ENCODE data around the gene BCAT1.

BCAT1 gene

GRCh38 chr12:24899503-24900075 is 49.3 kb downstream of the BCAT1 start:
- no peak for TF ChIP-seq JUND (IDR thresholded peaks at IDR 0.05; ENCODE audit: low read depth)
- in situ Hi-C loops (cut with HindIII; ENCODE audit: low pct_unique_long_range_greater_than_20kb, low sequenced_read_pairs), result no loop called here
- DNase-seq (ENCODE audit: low read depth in 1 of 2, low spot score in 1 of 2), result no peak

DNA sequence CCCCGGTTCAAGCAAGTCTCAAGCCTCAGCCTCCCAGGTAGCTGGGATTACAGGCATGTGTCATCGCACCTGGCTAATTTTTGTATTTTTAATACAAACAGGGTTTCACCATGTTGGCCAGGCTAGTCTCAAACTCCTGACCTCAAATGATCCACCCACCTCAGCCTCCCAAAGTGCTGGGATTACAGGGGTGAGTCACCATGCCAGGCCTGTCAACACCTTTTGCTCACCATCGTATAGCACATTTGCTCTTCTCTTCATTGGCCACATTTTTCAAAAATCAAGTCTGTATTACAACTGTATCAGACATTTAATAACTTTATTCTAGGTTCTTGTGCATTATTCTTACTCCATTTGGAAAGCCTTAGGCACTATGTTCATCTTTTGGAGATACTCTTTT is 50.3 kb downstream of the BCAT1 start:
- in situ Hi-C loops (cut with HindIII; ENCODE audit: low pct_unique_long_range_greater_than_20kb, low sequenced_read_pairs), result no loop called here
- no peak for DNase-seq (ENCODE audit: low read depth in 1 of 2, low spot score in 1 of 2)
- TF ChIP-seq JUND (IDR thresholded peaks at IDR 0.05; ENCODE audit: low read depth), result no peak

- no peak for TF ChIP-seq JUND (IDR thresholded peaks at IDR 0.05; ENCODE audit: low read depth)
- DNase-seq (ENCODE audit: low read depth in 1 of 2, low spot score in 1 of 2), result no peak
- in situ Hi-C loops (cut with HindIII; ENCODE audit: low pct_unique_long_range_greater_than_20kb, low sequenced_read_pairs), result no loop called here
Measured at GRCh38 chr12:24898185-24898584, 50.7 kb downstream of the BCAT1 start.

DNA sequence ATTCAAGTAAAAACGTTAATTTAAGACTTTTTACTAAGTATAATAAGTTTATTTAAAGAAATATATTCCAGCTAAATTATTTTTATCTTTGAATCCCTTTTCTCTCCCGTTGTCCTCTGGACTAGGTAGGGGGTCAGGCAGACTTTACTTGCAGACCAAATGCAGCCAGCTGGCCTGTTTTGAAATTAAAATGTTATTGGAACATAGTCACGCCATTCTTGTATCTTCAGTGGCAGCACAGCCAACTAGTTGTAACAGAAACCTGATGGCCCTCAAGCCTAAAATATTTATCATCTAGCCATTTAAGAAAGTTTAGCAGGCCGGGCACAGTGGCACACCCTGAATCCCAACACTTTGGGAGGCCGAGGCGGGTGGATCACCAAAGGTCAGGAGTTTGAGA is 52.7 kb downstream of the BCAT1 start:
- TF ChIP-seq JUND (IDR thresholded peaks at IDR 0.05; ENCODE audit: low read depth), result no peak
- DNase-seq (ENCODE audit: low read depth in 1 of 2, low spot score in 1 of 2), result no peak
- in situ Hi-C loops (cut with HindIII; ENCODE audit: low pct_unique_long_range_greater_than_20kb, low sequenced_read_pairs), result no loop called here

GRCh38 chr12:24895612-24896011 is 53.3 kb downstream of the BCAT1 start:
- in situ Hi-C loops (cut with HindIII; ENCODE audit: low pct_unique_long_range_greater_than_20kb, low sequenced_read_pairs), result no loop called here

DNA sequence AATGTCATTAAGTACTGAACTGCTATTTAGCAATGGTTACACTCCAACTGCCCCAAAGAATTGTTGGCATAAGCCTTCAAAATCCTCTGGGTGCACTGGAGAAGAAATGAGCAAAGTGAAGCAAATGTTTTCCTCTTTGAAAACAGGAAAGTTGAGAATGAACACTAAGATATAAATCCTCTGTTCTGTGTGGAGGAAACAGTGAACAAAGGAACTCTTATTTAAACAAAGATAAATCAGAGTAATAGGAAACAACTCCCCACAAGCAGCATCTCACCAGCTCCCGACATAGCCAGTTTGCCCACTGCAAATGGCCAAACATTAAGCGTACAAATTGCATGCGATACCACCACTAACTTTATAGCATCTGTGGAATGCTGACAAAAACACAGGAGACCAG is 54.0 kb downstream of the BCAT1 start:
- DNase-seq (ENCODE audit: low read depth in 1 of 2, low spot score in 1 of 2), result no peak
- in situ Hi-C loops (cut with HindIII; ENCODE audit: low pct_unique_long_range_greater_than_20kb, low sequenced_read_pairs), result no loop called here
- no peak for TF ChIP-seq JUND (IDR thresholded peaks at IDR 0.05; ENCODE audit: low read depth)

More at GRCh38 chr12:24895612-24896011, 53.3 kb downstream of the BCAT1 start:
- DNase-seq (ENCODE audit: low read depth in 1 of 2, low spot score in 1 of 2), result no peak
- TF ChIP-seq JUND (IDR thresholded peaks at IDR 0.05; ENCODE audit: low read depth), result no peak

DNA sequence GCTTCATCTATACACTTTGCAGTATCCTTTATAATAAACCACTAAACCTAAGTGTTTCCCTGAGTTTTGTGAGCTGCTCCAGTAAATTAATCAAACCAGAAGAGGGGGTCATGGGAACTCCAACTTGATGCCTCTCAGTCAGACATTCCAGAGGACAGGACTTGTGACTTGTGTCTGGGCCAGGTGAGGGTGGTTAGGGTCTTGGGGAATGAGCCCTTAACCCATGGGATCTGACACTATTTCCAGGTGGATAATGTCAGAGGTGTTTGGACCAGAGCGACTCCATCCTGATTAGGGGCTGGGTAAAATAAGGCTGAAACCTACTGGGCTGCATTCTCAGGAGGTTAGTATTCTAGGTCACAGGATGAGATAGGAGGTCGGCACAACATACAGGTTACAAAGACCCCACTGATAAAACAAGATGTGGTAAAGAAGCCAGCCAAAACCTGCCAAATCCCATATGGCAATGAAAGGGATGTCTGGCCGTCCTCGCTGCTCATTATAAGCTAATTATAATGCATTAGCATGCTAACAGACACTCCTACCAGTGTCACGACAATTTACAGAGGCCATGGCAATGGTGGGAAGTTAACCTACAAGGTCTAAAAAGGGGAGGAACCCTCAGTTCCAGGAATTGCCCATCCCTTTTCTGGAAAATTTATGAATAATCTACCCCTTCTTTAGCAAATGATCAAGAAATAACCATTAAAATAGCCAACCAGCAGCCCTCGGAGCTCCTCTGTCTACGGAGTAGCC is 58.7 kb downstream of the BCAT1 start:
- no peak for DNase-seq (ENCODE audit: low read depth in 1 of 2, low spot score in 1 of 2)
- in situ Hi-C loops (cut with HindIII; ENCODE audit: low pct_unique_long_range_greater_than_20kb, low sequenced_read_pairs), result no loop called here
- TF ChIP-seq JUND (IDR thresholded peaks at IDR 0.05; ENCODE audit: low read depth), result no peak

- no peak for DNase-seq (ENCODE audit: low read depth in 1 of 2, low spot score in 1 of 2)
- no peak for TF ChIP-seq JUND (IDR thresholded peaks at IDR 0.05; ENCODE audit: low read depth)
- in situ Hi-C loops (cut with HindIII; ENCODE audit: low pct_unique_long_range_greater_than_20kb, low sequenced_read_pairs), result no loop called here
Measured at GRCh38 chr12:24889411-24889810, 59.5 kb downstream of the BCAT1 start.

DNA sequence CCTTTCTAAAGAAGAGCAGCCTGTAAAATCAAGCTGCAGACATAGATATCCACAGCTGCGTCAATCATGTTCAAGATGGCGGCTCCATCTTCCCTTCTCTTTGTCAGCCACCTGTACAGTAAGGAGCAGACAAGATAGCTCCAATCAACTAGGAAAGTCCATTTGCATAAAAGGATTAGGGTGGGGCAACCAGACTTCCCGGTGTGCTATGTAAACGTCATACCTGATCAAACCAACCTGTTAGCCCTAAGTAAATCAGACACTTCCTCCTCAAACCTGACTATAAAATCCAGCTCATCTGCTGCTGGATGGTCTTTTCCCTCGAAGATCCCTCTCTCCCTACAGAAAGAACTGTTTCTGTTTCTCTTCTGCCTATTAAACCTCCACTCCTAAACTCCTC is 60.1 kb downstream of the BCAT1 start:
- no peak for DNase-seq (ENCODE audit: low read depth in 1 of 2, low spot score in 1 of 2)
- no peak for TF ChIP-seq JUND (IDR thresholded peaks at IDR 0.05; ENCODE audit: low read depth)
- in situ Hi-C loops (cut with HindIII; ENCODE audit: low pct_unique_long_range_greater_than_20kb, low sequenced_read_pairs), result no loop called here

DNA sequence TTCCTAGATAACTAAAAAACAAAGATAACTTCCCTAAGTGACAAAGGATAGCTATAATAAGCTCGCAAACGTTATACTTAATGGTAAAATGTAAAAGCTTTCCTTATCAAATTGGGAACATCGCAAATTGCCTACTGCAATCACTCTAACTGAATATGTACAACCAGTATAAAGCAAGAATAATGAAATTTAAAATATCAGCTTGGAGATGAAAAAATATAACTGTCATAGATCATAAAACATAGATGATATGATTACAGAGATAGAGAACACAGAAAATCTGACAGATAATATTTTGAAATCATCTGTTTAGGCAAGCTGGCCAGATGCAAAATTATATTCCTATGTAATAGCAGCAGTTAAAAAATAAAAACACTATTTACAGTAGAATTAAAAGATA is 64.0 kb downstream of the BCAT1 start:
- TF ChIP-seq JUND (IDR thresholded peaks at IDR 0.05; ENCODE audit: low read depth), result no peak
- in situ Hi-C loops (cut with HindIII; ENCODE audit: low pct_unique_long_range_greater_than_20kb, low sequenced_read_pairs), result no loop called here
- DNase-seq (ENCODE audit: low read depth in 1 of 2, low spot score in 1 of 2), result no peak

GRCh38 chr12:24881724-24882371 is 67.1 kb downstream of the BCAT1 start:
- TF ChIP-seq JUND (IDR thresholded peaks at IDR 0.05; ENCODE audit: low read depth), result no peak
- no peak for DNase-seq (ENCODE audit: low read depth in 1 of 2, low spot score in 1 of 2)
- in situ Hi-C loops (cut with HindIII; ENCODE audit: low pct_unique_long_range_greater_than_20kb, low sequenced_read_pairs), result no loop called here

- no peak for DNase-seq (ENCODE audit: low read depth in 1 of 2, low spot score in 1 of 2)
- no peak for TF ChIP-seq JUND (IDR thresholded peaks at IDR 0.05; ENCODE audit: low read depth)
- in situ Hi-C loops (cut with HindIII; ENCODE audit: low pct_unique_long_range_greater_than_20kb, low sequenced_read_pairs), result no loop called here
Measured at GRCh38 chr12:24881227-24881626, 67.7 kb downstream of the BCAT1 start.

- in situ Hi-C loops (cut with HindIII; ENCODE audit: low pct_unique_long_range_greater_than_20kb, low sequenced_read_pairs), result no loop called here
- no peak for DNase-seq (ENCODE audit: low read depth in 1 of 2, low spot score in 1 of 2)
- no peak for TF ChIP-seq JUND (IDR thresholded peaks at IDR 0.05; ENCODE audit: low read depth)
Measured at GRCh38 chr12:24880732-24881131, 68.2 kb downstream of the BCAT1 start.

All from T47D (cell line).